ENCODE measurements around the gene ZBTB25. TPM values are rescaled to one million over a fixed set of nuclear protein-coding genes. Genes with fewer than 3 reads are reported as not detected.

ZBTB25 gene
- polyA plus RNA-seq, 1 donor (not counting 4 experiments of a cell fraction or from before 2014, with no cell fraction given): 6.8 TPM

DNA sequence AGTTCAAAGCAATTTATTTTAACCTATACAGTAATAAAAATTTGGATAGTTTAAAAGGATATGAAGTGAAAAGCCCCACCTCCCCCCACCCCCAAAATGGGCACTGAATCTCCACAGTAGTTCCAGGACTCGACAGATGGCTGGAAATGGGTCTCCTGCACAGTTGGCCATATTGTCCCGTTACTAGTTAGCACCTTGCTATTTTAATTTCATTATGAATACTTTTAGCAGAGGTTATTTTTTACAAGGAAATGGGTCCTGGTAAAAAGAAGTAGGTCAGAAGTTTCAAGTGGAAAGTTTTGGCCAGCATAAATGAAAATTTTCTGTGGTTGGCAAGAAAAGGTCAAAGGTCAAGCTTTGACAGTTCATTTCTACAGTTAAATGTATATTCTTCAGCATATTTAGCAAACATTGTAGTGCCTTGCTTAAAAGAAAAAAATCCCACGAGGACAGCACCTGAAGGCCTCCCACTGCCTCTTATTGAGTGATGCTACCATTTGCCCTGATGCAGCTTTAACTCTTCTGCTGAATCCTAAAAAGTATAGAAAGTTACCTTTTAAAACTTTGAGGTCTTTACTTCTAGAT lies 87.2 kb downstream of the ZBTB25 start:
- DNase-seq (ENCODE audit: low read depth, low spot score): no peak
- Histone ChIP-seq H3K4me1 (ENCODE audit: control insufficient read depth, extremely low read depth, insufficient read depth, low read length) (no peaks in the 10 kb centered on the region), H4K20me1 (ENCODE audit: control insufficient read depth, extremely low read depth, insufficient read depth, low read length) (no peaks in the 10 kb centered on the region), H3K4me3 (ENCODE audit: control insufficient read depth in 2 of 3, extremely low read depth in 1 of 3, insufficient read depth in 2 of 3, low read depth in 1 of 3, low read length in 3 of 3) (no peak overlapping the region), H3K79me2 (ENCODE audit: control insufficient read depth, insufficient read depth, low read length) (no peaks in the 10 kb centered on the region), H3K27me3 (ENCODE audit: control insufficient read depth, extremely low read depth, insufficient read depth, low read length) (no peaks in the 10 kb centered on the region), H3K27ac (ENCODE audit: control insufficient read depth, insufficient read depth, low read length) (no peak overlapping the region), H3K4me2 (ENCODE audit: control insufficient read depth, extremely low read depth, insufficient read depth, low read depth, low read length) (no peak overlapping the region), H3K9me1 (ENCODE audit: control insufficient read depth, extremely low read depth, insufficient read depth, low read length) (no peaks in the 10 kb centered on the region), H3K9ac (ENCODE audit: control insufficient read depth, extremely low read depth, insufficient read depth, low read length) (no peak overlapping the region), H3K36me3 (ENCODE audit: control insufficient read depth in 2 of 2, extremely low read depth in 1 of 2, insufficient read depth in 2 of 2, low read length in 2 of 2) (peaks cover 20 to 27% of the 10 kb centered on the region in 2 experiments), H2AFZ (ENCODE audit: control insufficient read depth, low read length) (no peak overlapping the region), H3K9me3 (ENCODE audit: control insufficient read depth, low read depth, low read length) (no peaks in the 10 kb centered on the region)
- FAIRE-seq: no peak
- no peak for TF ChIP-seq EZH2 (IDR thresholded peaks at IDR 0.05; ENCODE audit: low read length)
- no peak for TF ChIP-seq CTCF (optimal IDR thresholded peaks at IDR 0.05 in 1 of 3, IDR thresholded peaks at IDR 0.05 in 1 of 3, conservative IDR thresholded peaks at IDR 0.05 in 1 of 3; ENCODE audit: extremely low read depth in 1 of 3, insufficient read depth in 2 of 3, low read length in 3 of 3)
- dilution Hi-C loops (cut with MboI; ENCODE audit: extremely low pct_ligation_motif_present, low sequenced_read_pairs): no loop called here

GRCh38 chr14:64412237-64412636 lies 91.4 kb downstream of the ZBTB25 start:
- Histone ChIP-seq H2AFZ (ENCODE audit: control insufficient read depth, low read length) (no peak overlapping the region), H3K4me3 (ENCODE audit: control insufficient read depth in 2 of 3, extremely low read depth in 1 of 3, insufficient read depth in 2 of 3, low read depth in 1 of 3, low read length in 3 of 3) (no peak overlapping the region), H3K9me1 (ENCODE audit: control insufficient read depth, extremely low read depth, insufficient read depth, low read length) (no peaks in the 10 kb centered on the region), H3K27me3 (ENCODE audit: control insufficient read depth, extremely low read depth, insufficient read depth, low read length) (no peaks in the 10 kb centered on the region), H3K36me3 (ENCODE audit: control insufficient read depth in 2 of 2, extremely low read depth in 1 of 2, insufficient read depth in 2 of 2, low read length in 2 of 2) (peaks cover 14 to 27% of the 10 kb centered on the region in 2 experiments), H4K20me1 (ENCODE audit: control insufficient read depth, extremely low read depth, insufficient read depth, low read length) (no peaks in the 10 kb centered on the region), H3K9me3 (ENCODE audit: control insufficient read depth, low read depth, low read length) (no peaks in the 10 kb centered on the region), H3K27ac (ENCODE audit: control insufficient read depth, insufficient read depth, low read length) (no peak overlapping the region), H3K79me2 (ENCODE audit: control insufficient read depth, insufficient read depth, low read length) (peaks cover 3% of the 10 kb centered on the region), H3K9ac (ENCODE audit: control insufficient read depth, extremely low read depth, insufficient read depth, low read length) (no peak overlapping the region), H3K4me1 (ENCODE audit: control insufficient read depth, extremely low read depth, insufficient read depth, low read length) (peaks cover 6% of the 10 kb centered on the region), H3K4me2 (ENCODE audit: control insufficient read depth, extremely low read depth, insufficient read depth, low read depth, low read length) (no peak overlapping the region)
- no peak for FAIRE-seq
- TF ChIP-seq CTCF (optimal IDR thresholded peaks at IDR 0.05 in 1 of 3, IDR thresholded peaks at IDR 0.05 in 1 of 3, conservative IDR thresholded peaks at IDR 0.05 in 1 of 3; ENCODE audit: extremely low read depth in 1 of 3, insufficient read depth in 2 of 3, low read length in 3 of 3) (no peak), EZH2 (IDR thresholded peaks at IDR 0.05; ENCODE audit: low read length) (no peak)
- dilution Hi-C loops (cut with MboI; ENCODE audit: extremely low pct_ligation_motif_present, low sequenced_read_pairs): no loop called here
- DNase-seq (ENCODE audit: low read depth, low spot score): no peak
